K562 (cell line): Measurements from ENCODE around the gene SYTL4. TPM values are rescaled to one million over a fixed set of nuclear protein-coding genes. Genes with fewer than 3 reads are reported as not detected.

ENCODE experiments used
- C11orf30 ChIP-seq: fragments of 450-650 bp; IDR thresholded peaks from 2 replicates; pipeline ENCODE4 v1.6.1; 2016; ENCODE audit warnings: low read depth, mild to moderate bottlenecking
- PHF8 ChIP-seq: fragments of 200-600 bp; sonication (generic); IDR thresholded peaks from 2 replicates; pipeline ENCODE4 v1.6.1; 2012; ENCODE audit warnings: mixed run types, mild to moderate bottlenecking, inconsistent platforms, low read length, moderate library complexity, borderline replicate concordance
- RERE ChIP-seq: sonication (generic); formaldehyde crosslinking; IDR thresholded peaks from 2 replicates; pipeline ENCODE4 v1.8.0; 2023; ENCODE audit warnings: missing genetic modification reagents, mild to moderate bottlenecking, borderline replicate concordance
- REST ChIP-seq, 2 experiments: fragments of 450-650 bp; formaldehyde crosslinking in 1 of 2; IDR thresholded peaks; 2 replicates each; pipeline versions ENCODE4 v1.4.0 to v1.6.1; 2014 to 2020; ENCODE audit warnings: mild to moderate bottlenecking in 2 of 2, borderline replicate concordance in 1 of 2, low read depth in 1 of 2
- VEZF1 ChIP-seq: fragments of 200-800 bp; sonication (Bioruptor generic); IDR thresholded peaks from 2 replicates; pipeline ENCODE4 v1.6.1; 2017; ENCODE audit warnings: missing genetic modification characterization, missing compliant biosample characterization
- ZBTB1 ChIP-seq: sonication (generic); formaldehyde crosslinking; IDR thresholded peaks from 2 replicates; pipeline ENCODE4 v1.8.1; 2023; ENCODE audit warnings: missing genetic modification reagents, low read depth, mild to moderate bottlenecking, borderline replicate concordance
- ZNF197 ChIP-seq: fragments of 200-800 bp; sonication (Bioruptor generic); IDR thresholded peaks from 2 replicates; pipeline ENCODE4 v1.6.1; 2016; ENCODE audit warnings: low read depth, missing genetic modification characterization, missing compliant biosample characterization
- ZNF282 ChIP-seq: sonication (generic); formaldehyde crosslinking; IDR thresholded peaks from 2 replicates; pipeline ENCODE4 v1.8.1; 2023; ENCODE audit warnings: missing genetic modification reagents
- ZNF431 ChIP-seq: sonication (generic); formaldehyde crosslinking; IDR thresholded peaks from 2 replicates; pipeline ENCODE4 v1.8.0; 2022; ENCODE audit warnings: mild to moderate bottlenecking, missing genetic modification reagents
- ZNF707 ChIP-seq: fragments of 250-450 bp; sonication (Bioruptor Pico); conservative IDR thresholded peaks from 2 replicates; pipeline ENCODE4 v1.8.0; 2022; ENCODE audit warnings: inconsistent platforms, mild to moderate bottlenecking, moderate library complexity
- polyA plus RNA-seq, 8 experiments: library from polyadenylated mRNA; depleted of rRNA in 4 of 8; stranded (reverse) in 5 of 8; unstranded in 3 of 8; fragments of >200 nt; fragmentation: Nextera tagmentation in 2 of 8; fragmentation: Illumina TruSeq in 1 of 8; extraction: Ambion mirVana in 2 of 8; extraction: Trizol in 1 of 8; gene quantifications; 2 replicates each; pipeline versions ENCODE4 v1.2.1 to v1.2.3, GENCODE V29; 2011 to 2014; ENCODE audit warnings: inconsistent platforms in 1 of 8, missing spikeins in 1 of 8
- total RNA-seq, 7 experiments: library from RNA; depleted of rRNA in 6 of 7; stranded (reverse); fragments of >200 nt in 6 of 7; fragmentation: Illumina TruSeq in 2 of 7; extraction: Trizol in 2 of 7; gene quantifications; 2 replicates each; pipeline versions ENCODE4 v1.2.1 to v1.2.3, GENCODE V29; 2011 to 2021; ENCODE audit warnings: low replicate concordance in 1 of 7

SYTL4 gene
- total and polyA plus RNA-seq, 9 of the 15 experiments (the other 6 are each of a cell fraction or from before 2014, with no cell fraction given), result 0.65 to 9.0 (median 1.5) TPM

GRCh38 chrX:100731441-100732281, at the start of gene SYTL4 (continued):
- TF ChIP-seq REST (IDR thresholded peaks at IDR 0.05; ENCODE audit: borderline replicate concordance) (no peak), REST (CRISPR knock-in tag; IDR thresholded peaks at IDR 0.05; ENCODE audit: low read depth) (no peak), ZNF431 (no peak), C11orf30 (no peak), ZNF282 (no peak), VEZF1 (CRISPR knock-in tag) (peak; percentile 32; the same call in 1 of the 2 replicates), PHF8 (peak; percentile 27; the same call in 1 of the 2 replicates), ZNF707 (CRISPR knock-in tag) (no peak), ZNF197 (CRISPR knock-in tag) (no peak), RERE (CRISPR knock-in tag) (no peak), ZBTB1 (CRISPR knock-in tag) (no peak)
